ENCODE measurements around the gene SLC4A3. TPM values are rescaled to one million over a fixed set of nuclear protein-coding genes. Genes with fewer than 3 reads are reported as not detected.

Gene SLC4A3, protein sequence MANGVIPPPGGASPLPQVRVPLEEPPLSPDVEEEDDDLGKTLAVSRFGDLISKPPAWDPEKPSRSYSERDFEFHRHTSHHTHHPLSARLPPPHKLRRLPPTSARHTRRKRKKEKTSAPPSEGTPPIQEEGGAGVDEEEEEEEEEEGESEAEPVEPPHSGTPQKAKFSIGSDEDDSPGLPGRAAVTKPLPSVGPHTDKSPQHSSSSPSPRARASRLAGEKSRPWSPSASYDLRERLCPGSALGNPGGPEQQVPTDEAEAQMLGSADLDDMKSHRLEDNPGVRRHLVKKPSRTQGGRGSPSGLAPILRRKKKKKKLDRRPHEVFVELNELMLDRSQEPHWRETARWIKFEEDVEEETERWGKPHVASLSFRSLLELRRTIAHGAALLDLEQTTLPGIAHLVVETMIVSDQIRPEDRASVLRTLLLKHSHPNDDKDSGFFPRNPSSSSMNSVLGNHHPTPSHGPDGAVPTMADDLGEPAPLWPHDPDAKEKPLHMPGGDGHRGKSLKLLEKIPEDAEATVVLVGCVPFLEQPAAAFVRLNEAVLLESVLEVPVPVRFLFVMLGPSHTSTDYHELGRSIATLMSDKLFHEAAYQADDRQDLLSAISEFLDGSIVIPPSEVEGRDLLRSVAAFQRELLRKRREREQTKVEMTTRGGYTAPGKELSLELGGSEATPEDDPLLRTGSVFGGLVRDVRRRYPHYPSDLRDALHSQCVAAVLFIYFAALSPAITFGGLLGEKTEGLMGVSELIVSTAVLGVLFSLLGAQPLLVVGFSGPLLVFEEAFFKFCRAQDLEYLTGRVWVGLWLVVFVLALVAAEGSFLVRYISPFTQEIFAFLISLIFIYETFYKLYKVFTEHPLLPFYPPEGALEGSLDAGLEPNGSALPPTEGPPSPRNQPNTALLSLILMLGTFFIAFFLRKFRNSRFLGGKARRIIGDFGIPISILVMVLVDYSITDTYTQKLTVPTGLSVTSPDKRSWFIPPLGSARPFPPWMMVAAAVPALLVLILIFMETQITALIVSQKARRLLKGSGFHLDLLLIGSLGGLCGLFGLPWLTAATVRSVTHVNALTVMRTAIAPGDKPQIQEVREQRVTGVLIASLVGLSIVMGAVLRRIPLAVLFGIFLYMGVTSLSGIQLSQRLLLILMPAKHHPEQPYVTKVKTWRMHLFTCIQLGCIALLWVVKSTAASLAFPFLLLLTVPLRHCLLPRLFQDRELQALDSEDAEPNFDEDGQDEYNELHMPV
- 2.7 and 6.6 TPM in 2 replicates for total RNA-seq

DNA sequence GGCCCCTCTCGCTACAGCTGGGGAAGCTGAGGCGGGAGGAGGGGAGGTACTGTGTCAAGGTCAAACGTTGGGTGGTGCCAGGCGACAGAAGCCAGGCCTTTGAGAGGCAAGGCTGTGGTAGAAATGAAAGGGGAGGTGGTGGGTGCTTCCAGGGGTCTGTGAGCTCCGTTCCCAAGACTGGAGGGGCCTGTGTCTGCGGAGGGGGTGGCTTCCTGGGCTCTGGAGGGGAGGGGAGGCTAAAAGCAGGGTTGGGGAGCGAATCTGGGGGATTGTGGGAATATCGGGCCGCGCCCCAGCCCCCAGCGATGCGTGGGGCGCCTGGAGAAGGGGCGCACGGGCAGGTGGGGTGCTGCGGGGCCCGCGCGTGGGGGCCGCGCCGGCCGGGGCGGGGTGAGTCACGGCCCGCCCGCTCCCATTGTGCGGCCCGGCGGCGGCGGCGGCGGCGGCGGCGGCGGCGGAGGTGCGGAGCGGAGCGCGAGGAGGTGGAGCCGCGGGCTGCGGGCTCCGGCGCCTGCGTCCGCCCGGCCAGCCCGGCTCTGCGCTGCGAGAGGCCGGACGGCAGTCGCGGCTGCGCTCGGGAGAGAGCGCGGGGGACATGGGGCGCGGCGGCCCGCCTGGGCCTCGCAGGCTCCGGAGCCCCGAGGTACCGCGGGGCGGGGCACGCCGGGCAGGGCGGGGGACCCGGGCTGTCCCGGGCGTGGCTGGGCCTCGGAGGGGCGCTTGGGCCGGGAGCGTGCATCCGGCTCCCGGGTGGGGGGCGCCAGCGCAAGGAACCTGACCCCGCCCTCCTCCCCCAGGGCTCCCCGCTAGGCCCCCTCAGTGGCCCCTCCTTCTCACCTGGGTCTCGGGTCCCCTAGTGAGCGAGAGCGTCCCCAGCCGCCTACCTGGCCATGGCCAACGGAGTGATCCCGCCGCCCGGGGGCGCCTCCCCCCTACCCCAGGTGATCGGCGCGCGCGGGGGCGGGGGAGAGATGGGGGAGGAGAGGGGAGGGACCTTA lies at the start of gene SLC4A3:
Gene SLC4A3 (plus strand): TSS at position 528 of the 998 bp plus-strand sequence. CDS start 363 bp downstream, at position 891.

DNA sequence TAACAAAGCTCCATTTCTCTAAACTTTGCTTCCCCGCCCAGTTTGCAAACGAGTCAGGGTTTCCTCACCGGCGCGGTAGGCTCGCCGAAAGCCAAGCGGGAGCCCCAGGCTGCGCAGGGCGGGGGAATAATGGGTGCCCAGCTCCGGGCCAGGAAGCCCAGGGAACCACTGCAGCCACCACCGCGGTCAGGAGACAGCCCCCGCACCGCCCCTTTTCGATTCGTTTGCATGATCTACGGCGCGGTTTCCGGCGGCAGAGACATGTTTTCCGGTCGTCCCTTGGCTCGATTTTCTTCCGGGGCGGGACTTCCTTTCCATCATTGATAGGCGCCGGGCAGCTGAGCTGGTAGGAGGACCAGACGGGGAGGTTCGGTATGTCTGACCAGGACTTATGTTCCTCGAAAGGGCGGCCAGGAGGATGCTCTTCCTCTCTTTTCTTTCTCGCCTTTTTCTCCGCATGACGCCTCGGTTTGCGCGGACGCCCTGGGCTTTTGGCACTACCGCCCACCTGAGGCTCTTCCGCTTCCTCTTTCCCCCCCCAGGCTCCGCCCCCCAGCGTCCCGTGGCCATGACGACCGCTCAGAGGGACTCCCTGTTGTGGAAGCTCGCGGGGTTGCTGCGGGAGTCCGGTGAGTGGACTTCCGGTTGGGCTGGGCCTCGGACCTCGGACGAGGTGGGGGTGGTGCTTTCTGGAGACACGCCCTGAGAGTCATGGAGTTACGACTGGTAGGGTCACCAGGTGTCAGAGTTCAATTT lies 29.7 kb upstream of the SLC4A3 start, which contains the start of gene STK11IP:
Gene STK11IP (plus strand): TSS at position 306 of the 756 bp plus-strand sequence. CDS start 263 bp downstream, at position 569.

Other genes starting within 250 kb of the SLC4A3 start
- gene DNPEP, start 239.7 kb upstream of the SLC4A3 start, total RNA-seq: 52.6 and 57.3 TPM in 2 replicates
- 5.3 and 6.1 TPM in 2 replicates for gene DES, start 209.3 kb upstream of the SLC4A3 start, total RNA-seq
- 36.2 and 61.6 TPM in 2 replicates for gene SPEG, start 192.8 kb upstream of the SLC4A3 start, total RNA-seq
- gene GMPPA, start 128.7 kb upstream of the SLC4A3 start, total RNA-seq: 52.9 and 67.4 TPM in 2 replicates
- under 0.01 and 0.09 TPM in 2 replicates for gene ASIC4, start 113.1 kb upstream of the SLC4A3 start, total RNA-seq
- gene CHPF, start 83.8 kb upstream of the SLC4A3 start, total RNA-seq: 519 and 687 TPM in 2 replicates
- 0.88 and 1.2 TPM in 2 replicates for gene TMEM198, start 83.6 kb upstream of the SLC4A3 start, total RNA-seq
- 43.1 and 51.8 TPM in 2 replicates for gene OBSL1, start 56.1 kb upstream of the SLC4A3 start, total RNA-seq
- 0.55 TPM in 1 of 2 replicates, not detected in the other for gene INHA, start 55.3 kb upstream of the SLC4A3 start, total RNA-seq
- 13.1 and 15.6 TPM in 2 replicates for gene STK11IP, start 29.8 kb upstream of the SLC4A3 start, total RNA-seq